GM19397 (cell line): Measurements from ENCODE around the gene LRRN2.

ENCODE experiments used
- ATAC-seq: cut with Tn5 transposase; IDR thresholded peaks from one replicate; pipeline ENCODE4 v1.9.1; 2021; ENCODE audit warnings: mild to moderate bottlenecking, moderate library complexity; ENCODE audit not compliant: unreplicated experiment

Gene LRRN2

GRCh38 chr1:204602871-204603542 lies 82.5 kb downstream of the LRRN2 start:
- no peak for ATAC-seq

- ATAC-seq, result no peak
Observed at GRCh38 chr1:204602111-204602579, 83.4 kb downstream of the LRRN2 start.

- ATAC-seq, result no peak
Observed at GRCh38 chr1:204600968-204601367, 84.6 kb downstream of the LRRN2 start.

GRCh38 chr1:204600203-204600602 lies 85.3 kb downstream of the LRRN2 start:
- no peak for ATAC-seq

- no peak for ATAC-seq
Observed at GRCh38 chr1:204599596-204599995, 85.9 kb downstream of the LRRN2 start.

GRCh38 chr1:204599098-204599497 lies 86.4 kb downstream of the LRRN2 start:
- ATAC-seq, result no peak

- no peak for ATAC-seq
Observed at GRCh38 chr1:204598319-204598969, 87.1 kb downstream of the LRRN2 start.

- no peak for ATAC-seq
Observed at GRCh38 chr1:204592246-204592948, 93.1 kb downstream of the LRRN2 start.

- ATAC-seq, result no peak
Observed at GRCh38 chr1:204591473-204592090, 94.0 kb downstream of the LRRN2 start.

GRCh38 chr1:204589409-204590038 lies 96.0 kb downstream of the LRRN2 start:
- no peak for ATAC-seq

- ATAC-seq, result no peak
Observed at GRCh38 chr1:204588826-204589225, 96.7 kb downstream of the LRRN2 start.

- ATAC-seq, result no peak
Observed at GRCh38 chr1:204587621-204588020, 97.9 kb downstream of the LRRN2 start.

GRCh38 chr1:204584699-204585372 lies 100.7 kb downstream of the LRRN2 start:
- ATAC-seq, result no peak

GRCh38 chr1:204583909-204584632 lies 101.5 kb downstream of the LRRN2 start:
- no peak for ATAC-seq

GRCh38 chr1:204581759-204582158 lies 103.8 kb downstream of the LRRN2 start:
- no peak for ATAC-seq

GRCh38 chr1:204580862-204581261 lies 104.7 kb downstream of the LRRN2 start:
- ATAC-seq, result no peak

GRCh38 chr1:204579681-204580080 lies 105.9 kb downstream of the LRRN2 start:
- no peak for ATAC-seq

GRCh38 chr1:204578867-204579664 lies 106.5 kb downstream of the LRRN2 start:
- ATAC-seq, result peak; percentile 69
